ENCODE data around the gene SPZ1. TPM values are rescaled to one million over a fixed set of nuclear protein-coding genes. Genes with fewer than 3 reads are reported as not detected.
"Not testable (repeated sequence)": the region's sequence is repeated elsewhere in the genome, so short reads cannot be mapped to it uniquely, and the experiment has no call there.

Gene SPZ1
- total and polyA plus RNA-seq, 8 donors, result not detected

- Histone ChIP-seq H3K27me3 (no peaks in the 10 kb centered on the region), H3K36me3 (no peaks in the 10 kb centered on the region), H3K27ac (no peak overlapping the region), H3K4me3 (no peak overlapping the region), H3K4me1 (no peaks in the 10 kb centered on the region), H3K9me3 (no peaks in the 10 kb centered on the region)
- DNase-seq, result no peak
- intact Hi-C loops (cut with DNase I), result no loop called here
- WGBS, 2 donors, result 81 to 87% methylated on average over 8 of the region's 8 CpGs
- ATAC-seq, result no peak
- no peak for TF ChIP-seq CTCF (IDR thresholded peaks at IDR 0.05)
- FAIRE-seq, result no peak
Observed at GRCh38 chr5:80291761-80292160, 28.0 kb upstream of the SPZ1 start.

- no peaks in the 10 kb centered on the region for H3K27me3 ChIP-seq
- DNase-seq (no peak), ATAC-seq (no peak), FAIRE-seq (no peak)
- H3K9me3 ChIP-seq, result no peaks in the 10 kb centered on the region
- H3K4me1 ChIP-seq, result no peaks in the 10 kb centered on the region
- no peak for TF ChIP-seq CTCF (IDR thresholded peaks at IDR 0.05)
- intact Hi-C loops (cut with DNase I), result no loop called here
- H3K27ac ChIP-seq, result no peak overlapping the region
- H3K36me3 ChIP-seq, result no peaks in the 10 kb centered on the region
- WGBS, 2 donors, result 68 to 73% methylated on average over 6 of the region's 6 CpGs
- H3K4me3 ChIP-seq, result no peak overlapping the region
Observed at GRCh38 chr5:80296121-80296520, 23.7 kb upstream of the SPZ1 start.

DNA sequence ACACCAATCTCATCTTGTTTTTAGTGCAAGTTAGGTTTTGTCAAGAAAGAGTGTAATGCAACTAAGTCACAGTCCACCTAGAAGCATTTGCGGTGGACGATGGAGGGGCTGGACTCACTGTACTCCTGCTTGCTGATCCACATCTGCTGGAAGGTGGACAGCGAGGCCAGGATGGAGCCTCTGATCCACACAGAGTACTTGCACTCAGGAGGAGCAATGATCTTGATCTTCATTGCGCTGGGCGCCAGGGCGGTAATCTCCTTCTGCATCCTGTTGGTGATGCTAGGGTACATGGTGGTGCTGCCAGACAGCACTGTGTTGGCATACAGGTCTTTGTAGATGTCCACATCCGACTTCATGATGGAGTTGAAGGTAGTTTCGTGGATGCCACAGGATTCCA is 20.2 kb upstream of the SPZ1 start:
- Histone ChIP-seq H3K4me3 (no peak overlapping the region), H3K4me1 (no peaks in the 10 kb centered on the region), H3K27ac (no peak overlapping the region), H3K36me3 (no peaks in the 10 kb centered on the region), H3K9me3 (no peaks in the 10 kb centered on the region), H3K27me3 (no peaks in the 10 kb centered on the region)
- no peak for DNase-seq
- 88 to 89% methylated on average over 8 of the region's 8 CpGs for whole genome bisulfite sequencing, 2 donors
- intact Hi-C loops (cut with DNase I), result no loop called here
- TF ChIP-seq CTCF (IDR thresholded peaks at IDR 0.05), result no peak
- no peak for FAIRE-seq
- ATAC-seq, result no peak

DNA sequence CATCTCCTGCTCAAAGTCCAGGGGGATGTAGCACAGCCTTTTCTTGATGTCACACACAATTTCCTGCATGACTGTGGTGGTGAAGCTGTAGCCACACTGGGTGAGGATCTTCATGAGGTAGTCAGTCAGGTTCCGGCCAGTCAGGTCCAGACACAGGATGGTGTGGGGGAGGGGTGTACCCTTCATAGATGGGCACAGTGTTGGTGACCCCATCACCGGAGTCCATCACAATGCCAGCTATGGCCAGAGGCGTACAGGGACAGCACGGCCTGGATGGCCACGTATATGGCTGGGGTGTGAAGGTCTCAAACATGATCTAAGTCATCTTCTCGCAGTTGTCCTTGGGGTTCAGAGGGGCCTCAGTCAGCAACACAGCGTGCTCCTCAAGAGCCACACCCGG is 19.7 kb upstream of the SPZ1 start:
- no peak for FAIRE-seq
- no peak overlapping the region for H3K27ac ChIP-seq
- H3K9me3 ChIP-seq, result no peaks in the 10 kb centered on the region
- ATAC-seq, result no peak
- H3K36me3 ChIP-seq, result no peaks in the 10 kb centered on the region
- 81 to 97% methylated on average over 8 of the region's 8 CpGs for WGBS, 2 donors
- H3K4me1 ChIP-seq, result no peaks in the 10 kb centered on the region
- no peak for DNase-seq
- intact Hi-C loops (cut with DNase I), result no loop called here
- no peak overlapping the region for H3K4me3 ChIP-seq
- no peaks in the 10 kb centered on the region for H3K27me3 ChIP-seq
- no peak for TF ChIP-seq CTCF (IDR thresholded peaks at IDR 0.05)

DNA sequence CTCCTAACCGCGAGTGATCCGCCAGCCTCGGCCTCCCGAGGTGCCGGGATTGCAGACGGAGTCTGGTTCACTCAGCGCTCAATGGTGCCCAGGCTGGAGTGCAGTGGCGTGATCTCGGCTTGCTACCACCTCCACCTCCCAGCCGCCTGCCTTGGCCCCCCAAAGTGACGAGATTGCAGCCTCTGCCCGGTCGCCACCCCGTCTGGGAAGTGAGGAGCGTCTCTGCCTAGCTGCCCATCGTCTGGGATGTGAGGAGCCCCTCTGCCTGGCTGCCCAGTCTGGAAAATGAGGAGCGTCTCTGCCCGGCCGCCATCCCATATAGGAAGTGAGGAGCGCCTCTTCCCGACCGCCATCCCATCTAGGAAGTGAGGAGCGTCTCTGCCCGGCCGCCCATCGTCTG is 19.0 kb upstream of the SPZ1 start:
- intact Hi-C loops (cut with DNase I); H3K9me3 ChIP-seq; DNase-seq; H3K4me1 ChIP-seq; ATAC-seq; H3K4me3 ChIP-seq; H3K36me3 ChIP-seq; FAIRE-seq; H3K27me3 ChIP-seq; H3K27ac ChIP-seq: not testable (repeated sequence)
- WGBS, 2 donors, result 90 to 97% methylated on average over 10 to 19 of the region's 27 CpGs

- ATAC-seq; H3K4me3 ChIP-seq; H3K27me3 ChIP-seq; DNase-seq; intact Hi-C loops (cut with DNase I); H3K9me3 ChIP-seq; H3K36me3 ChIP-seq; FAIRE-seq; H3K27ac ChIP-seq; H3K4me1 ChIP-seq: not testable (repeated sequence)
- 89 to 95% methylated on average over 10 to 17 of the region's 34 CpGs for WGBS, 2 donors
Observed at GRCh38 chr5:80301342-80301741, 18.5 kb upstream of the SPZ1 start.
